HT-29 (cell line): Measurements from ENCODE around the gene PRKAR2A. TPM values are rescaled to one million over a fixed set of nuclear protein-coding genes. Genes with fewer than 3 reads are reported as not detected.
"Not testable (repeated sequence)": the region's sequence is repeated elsewhere in the genome, so short reads cannot be mapped to it uniquely, and the experiment has no call there.

Experiments
- DNase-seq: peaks from one replicate; pipeline ENCODE4 v3.0.0-alpha.2; 2015; ENCODE audit warnings: low spot score
- total RNA-seq: library from RNA; depleted of rRNA; stranded (reverse); fragments of >200 nt; shearing (Covaris generic); gene quantifications from 2 replicates; pipeline ENCODE4 v1.2.3, GENCODE V29; 2014

Gene PRKAR2A
- total RNA-seq, 1 experiment from 2014 or later = 54.9 TPM

DNA sequence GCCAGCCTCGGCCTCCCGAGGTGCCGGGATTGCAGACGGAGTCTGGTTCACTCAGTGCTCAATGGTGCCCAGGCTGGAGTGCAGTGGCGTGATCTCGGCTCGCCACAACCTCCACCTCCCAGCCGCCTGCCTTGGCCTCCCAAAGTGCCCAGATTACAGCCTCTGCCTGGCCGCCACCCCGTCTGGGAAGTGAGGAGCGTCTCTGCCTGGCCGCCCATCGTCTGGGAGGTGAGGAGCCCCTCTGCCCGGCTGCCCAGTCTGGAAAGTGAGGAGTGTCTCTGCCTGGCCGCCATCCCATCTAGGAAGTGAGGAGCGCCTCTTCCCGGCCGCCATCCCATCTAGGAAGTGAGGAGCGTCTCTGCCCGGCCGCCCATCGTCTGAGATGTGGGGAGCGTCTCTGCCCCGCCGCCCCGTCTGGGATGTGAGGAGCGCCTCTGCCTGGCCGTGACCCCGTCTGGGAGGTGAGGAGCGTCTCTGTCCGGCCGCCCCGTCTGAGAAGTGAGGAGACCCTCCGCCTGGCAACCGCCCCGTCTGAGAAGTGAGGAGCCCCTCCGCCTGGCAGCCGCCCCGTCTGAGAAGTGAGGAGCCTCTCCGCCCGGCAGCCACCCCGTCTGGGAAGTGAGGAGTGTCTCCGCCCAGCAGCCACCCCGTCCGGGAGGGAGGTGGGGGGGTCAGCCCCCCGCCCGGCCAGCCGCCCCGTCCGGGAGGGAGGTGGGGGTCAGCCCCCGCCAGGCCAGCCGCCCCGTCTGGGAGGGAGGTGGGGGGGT, 113.7 kb downstream of the PRKAR2A start:
- DNase-seq = not testable (repeated sequence)

DNA sequence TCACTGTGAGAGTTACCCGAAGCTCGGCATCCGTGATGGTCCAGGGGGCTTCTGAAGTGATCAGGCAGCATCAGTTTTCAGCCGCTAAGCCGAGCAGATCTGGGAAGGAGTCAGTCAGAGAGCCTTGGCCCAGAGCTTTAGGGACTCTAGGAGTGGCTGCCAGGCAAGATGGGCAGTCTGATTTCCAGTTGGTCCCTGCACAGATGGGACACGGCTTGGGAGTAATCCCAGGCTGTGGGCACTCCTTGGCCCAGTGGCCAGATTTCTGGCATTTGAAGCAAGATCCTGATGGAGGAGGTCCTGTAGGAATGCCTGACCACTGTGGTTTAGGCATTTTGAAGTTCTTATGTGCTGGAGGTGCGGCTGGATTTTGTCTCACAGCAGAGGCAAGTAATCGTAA, 120.2 kb downstream of the PRKAR2A start:
- no peak for DNase-seq

DNA sequence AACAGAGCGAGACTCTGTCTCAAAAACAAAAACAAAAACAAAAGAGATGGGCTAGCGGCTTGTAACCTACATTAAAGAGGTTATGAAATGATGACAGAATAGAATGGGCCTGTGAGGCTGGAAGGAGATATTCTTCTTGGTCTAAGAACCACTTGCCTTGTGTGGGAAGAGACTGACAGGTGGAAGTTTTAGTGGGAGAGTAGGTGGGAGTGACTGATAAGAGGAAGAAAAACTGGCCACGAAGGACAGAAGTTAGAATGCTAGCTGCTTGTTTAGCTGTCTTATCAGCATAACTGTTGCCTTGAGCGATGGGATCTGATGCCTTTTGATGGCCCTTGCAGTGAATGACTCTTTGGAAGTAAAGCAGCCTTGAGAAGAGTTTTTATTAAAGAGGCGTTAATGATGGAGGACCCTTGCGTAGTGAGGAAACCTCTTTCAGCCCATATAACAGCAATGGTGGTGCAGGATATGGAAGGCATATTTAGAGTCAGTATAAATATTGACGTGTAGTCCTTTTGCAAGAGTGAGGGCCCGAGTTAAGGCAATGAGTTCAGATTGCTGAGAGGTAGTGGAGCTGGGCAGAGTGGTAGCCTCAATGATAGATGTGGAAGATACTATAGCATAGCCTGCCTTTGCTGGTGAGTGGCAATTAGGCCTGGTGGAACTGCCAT, 122.4 kb downstream of the PRKAR2A start:
- not testable (repeated sequence) for DNase-seq

DNA sequence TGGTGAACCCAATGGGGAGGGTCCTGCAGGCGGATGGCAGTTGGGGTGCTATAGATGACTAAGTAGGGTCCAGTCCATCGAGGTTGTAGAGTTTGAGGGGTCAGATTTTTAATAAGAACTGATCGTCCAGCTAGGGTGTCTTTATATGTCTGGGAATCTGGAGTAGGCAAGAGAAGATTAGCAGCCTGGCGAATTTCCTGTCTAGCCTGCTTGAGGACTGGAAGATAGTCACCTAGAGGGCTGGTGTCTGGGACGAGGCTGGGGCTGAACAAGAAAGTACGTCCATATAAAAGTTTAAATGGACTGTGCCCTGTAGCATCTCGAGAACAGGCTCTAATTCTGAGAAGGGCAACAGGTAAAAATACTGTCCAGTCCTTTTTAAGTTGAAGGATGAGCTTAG, 123.9 kb downstream of the PRKAR2A start:
- DNase-seq = no peak

DNA sequence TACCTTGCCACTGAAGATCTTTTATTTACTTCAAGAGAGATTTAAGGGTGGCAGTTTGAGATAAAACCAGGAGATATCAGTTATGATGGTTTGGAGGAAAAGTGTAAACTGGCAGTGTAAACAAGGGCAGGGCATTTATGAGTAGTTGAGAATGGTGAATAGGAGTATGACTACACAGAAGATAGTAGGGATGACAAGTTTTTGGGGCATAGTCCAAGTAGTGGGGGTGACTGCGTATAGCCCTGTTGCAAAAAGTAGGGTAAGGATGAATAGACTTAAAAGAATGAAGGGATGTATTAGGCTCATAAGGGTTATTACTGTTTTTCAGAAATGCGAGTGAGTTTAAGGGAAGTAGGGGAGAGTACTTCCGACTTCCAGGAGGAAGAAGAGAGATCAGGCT, 124.4 kb downstream of the PRKAR2A start:
- DNase-seq = not testable (repeated sequence)

DNA sequence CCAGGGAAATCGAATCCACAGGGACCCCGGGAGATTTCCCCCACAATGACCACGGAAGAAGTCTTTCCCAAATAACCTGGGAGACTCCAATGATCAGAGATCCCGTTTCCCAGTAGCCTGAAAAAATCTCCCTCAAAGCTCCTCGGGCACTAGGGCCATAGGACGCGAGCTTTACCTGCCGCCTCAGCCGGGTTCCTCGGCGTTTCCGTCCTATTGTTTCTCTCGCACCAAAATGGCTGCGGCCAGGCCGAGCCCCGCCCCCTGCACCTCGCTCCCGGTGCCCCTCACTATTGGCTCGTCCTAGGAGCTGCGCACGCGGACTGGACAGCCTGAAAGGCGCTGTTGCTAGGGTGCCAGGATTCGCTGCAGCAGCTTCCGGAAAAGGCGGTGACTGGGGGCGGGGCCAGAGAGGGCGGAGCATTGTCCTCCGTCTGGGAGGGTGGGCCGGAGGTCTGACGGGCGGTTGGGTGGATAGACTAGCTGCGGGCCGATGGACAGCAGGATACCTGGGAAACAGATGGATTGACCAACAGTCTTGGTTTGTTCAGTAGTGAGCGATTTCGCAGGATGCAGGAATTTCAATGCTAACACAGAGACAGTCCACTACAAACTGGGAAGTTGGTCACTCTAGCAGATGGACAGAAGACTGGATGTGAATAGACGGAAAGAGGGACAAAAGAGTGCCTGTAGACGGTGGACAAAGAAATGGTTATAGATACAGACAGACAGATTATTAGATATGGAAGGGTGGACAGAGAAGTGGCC, 130.5 kb downstream of the PRKAR2A start, which contains the start of gene IP6K2:
IP6K2 (minus strand) TSS at position 240 of the 765 bp plus-strand sequence. CDS start 21,930 bp downstream, outside the sequence.
- DNase-seq = peak; percentile 96

DNA sequence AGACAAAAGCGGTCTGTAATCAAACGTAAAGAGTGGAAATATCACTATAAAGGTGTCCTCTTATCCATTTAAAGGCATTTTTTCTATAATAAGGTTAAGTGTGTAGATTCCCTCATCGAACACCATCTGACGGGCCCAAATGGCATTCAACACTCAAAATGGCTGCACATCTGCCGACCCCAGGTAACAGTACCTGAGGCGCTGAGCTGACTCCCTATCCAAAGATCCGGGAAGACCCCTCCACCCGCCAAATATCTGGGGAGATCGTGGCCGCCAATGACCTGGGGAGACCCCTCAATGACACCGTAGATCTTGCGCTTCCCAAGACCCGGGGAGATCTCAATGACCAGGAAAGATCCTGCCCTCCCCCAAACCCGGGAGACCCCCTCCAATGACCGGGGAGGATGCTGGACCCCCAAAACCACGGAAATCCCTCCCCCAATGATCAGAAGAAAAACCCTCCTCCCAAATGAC, 131.1 kb downstream of the PRKAR2A start:
- DNase-seq = peak; percentile 25

DNA sequence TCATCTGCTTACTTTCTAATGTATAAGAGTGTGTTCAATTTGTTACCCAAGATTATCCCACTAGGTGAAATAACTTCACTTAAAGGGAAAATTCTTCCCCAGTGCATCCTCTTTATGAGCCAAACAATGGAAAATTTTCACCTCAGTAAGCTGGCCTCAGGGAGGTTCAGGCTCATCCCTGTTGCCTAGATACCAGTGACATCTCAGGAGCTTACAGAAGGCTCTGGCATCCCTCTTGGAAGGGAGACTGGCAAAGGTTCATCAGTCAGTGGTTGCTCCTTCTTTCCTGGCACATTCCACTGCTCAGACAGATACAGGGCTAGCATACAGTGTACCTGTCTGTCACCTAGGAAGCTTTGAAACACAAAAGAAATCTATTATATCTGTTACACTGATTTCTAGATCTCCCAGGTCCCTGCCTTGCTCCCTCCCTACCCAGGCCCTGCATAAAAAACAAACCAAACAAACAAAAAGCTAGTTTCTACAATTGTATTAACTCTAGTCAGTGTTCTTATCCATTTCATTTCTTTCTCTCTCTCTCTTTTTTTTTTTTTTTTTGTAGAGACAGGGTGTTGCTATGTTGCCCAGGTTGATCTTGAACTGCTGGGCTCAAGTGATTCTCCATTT, 132.4 kb downstream of the PRKAR2A start:
- DNase-seq = no peak

DNA sequence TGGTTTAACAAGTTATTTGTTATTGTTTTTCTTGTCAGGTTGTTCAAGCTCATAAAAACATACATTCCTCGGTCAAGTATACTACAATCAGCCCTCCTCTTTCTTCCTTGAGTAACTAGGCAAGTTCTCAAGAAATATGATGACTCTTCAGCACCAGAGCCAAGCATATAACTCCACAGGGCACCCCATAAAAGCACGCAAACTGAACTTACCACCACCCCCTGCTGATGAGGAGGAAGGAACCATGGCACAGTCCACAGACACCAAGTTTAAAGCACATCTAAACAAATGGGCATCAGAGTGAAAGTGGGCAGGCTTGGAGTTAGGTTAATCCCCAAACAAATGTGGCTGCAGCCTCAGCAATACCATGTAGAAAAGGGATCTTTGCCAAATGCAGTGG, 135.9 kb downstream of the PRKAR2A start:
- DNase-seq = no peak

DNA sequence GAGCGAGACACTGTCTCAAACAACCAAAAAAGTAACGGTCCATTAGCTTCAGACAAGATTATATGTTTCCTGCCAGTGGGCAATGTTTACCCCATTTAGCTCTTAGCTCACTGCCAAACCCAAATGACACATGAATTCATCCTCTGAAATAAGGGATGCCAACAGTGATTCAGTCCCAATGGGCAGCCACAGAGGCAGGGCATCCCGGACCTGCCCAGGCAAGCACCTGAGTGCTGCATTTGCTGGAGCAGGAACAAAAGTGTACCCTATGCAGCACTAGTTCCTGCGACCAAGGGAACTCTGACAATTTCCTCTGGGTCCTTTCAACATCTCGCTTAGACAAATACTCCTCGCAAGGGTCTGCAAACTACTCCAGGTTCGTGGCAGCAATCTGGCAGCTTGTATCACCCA, 138.6 kb downstream of the PRKAR2A start:
- DNase-seq = no peak

DNA sequence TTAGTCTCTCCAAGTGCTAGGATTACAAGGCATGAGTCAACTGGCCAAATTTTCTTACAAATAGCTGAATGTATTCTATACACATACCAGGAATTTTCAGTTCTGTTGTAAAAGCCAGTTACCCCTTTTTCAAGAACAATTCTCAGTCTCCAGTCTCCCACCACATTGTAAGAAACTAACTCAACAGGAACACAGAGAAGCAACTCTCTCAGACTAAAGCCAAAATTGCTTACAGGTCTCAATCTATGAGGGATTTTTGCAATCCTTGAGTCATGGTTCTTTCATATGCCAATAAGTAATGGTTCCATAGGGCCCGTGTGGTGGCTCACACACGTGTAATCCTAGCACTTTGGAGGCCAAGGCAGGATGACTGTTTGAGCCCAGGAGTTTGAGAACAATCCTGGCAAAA, 139.2 kb downstream of the PRKAR2A start:
- DNase-seq = no peak

DNA sequence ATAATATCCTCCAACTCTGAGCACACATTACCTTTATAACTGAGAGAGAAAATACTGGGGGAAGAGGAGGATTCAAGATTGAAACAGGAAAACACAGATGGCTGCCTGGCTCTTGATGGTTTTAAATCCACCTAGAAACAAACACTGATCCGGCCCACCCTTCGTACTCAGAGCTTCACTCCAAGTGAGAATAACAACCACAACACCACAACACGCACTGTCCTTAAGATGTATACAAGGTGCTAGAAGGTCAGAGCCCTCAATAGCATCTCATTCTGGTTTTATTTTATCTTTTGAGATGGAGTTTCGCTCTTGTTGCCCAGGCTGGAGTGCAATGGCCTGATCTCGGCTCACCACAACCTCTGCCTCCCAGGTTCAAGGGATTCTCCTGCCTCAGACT, 140.5 kb downstream of the PRKAR2A start:
- DNase-seq = no peak

DNA sequence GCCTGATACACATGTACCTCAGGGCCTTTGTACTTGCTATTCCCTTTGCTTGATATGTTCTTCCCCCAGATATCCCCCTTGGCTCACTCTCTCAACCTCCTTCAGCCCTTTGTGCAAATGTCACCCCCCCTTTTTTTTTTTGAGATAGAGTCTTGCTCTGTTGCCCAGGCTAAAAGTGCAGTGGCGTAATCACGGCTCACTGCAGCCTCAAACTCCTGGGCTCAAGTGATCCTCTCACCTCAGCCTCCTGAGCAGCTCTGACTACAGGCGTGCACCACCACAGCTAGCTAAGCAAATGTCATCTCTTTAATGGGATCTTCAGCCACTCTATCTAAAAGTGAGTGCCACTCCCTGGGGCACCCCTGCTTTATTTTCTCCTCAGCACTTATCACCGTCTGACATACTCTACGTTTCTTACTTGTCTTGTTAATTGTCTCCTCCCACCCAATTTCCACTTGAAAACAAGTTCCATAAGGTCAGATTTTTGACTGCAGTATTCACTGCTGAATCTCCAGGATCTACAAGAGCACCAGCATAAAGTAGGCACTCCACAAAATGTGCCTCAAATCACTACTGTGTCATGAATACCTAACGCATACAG, 145.3 kb downstream of the PRKAR2A start:
- no peak for DNase-seq

DNA sequence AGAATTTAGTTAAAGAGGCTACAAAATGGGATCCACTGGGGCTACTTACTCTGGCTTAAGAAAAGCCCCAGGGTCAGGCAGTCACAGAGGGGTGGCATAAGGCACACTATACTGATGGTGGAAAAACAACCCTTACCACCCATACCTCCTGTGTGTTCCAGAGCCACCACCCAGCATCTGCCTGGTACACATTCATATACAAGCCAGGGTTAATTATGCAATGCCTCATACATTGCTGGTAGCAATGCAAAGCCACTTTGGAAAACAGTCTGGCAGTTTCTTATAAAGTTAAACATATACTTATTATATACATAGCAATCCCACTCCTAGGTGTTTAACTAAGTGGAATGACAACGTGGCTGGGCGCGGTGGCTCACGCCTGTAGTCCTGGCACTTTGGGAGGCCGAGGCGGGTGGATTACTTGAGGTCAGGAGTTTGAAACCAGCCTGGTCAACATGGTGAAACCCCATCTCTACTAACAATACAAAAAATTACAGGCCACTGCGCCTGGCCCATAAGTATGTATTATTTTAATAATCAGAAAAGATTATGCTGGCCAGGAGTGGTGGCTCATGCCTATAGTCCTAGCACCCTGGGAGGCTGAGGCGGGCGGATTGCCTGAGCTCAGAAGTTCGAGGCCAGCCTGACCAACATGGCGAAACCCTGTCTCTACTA, 146.8 kb downstream of the PRKAR2A start:
- no peak for DNase-seq

DNA sequence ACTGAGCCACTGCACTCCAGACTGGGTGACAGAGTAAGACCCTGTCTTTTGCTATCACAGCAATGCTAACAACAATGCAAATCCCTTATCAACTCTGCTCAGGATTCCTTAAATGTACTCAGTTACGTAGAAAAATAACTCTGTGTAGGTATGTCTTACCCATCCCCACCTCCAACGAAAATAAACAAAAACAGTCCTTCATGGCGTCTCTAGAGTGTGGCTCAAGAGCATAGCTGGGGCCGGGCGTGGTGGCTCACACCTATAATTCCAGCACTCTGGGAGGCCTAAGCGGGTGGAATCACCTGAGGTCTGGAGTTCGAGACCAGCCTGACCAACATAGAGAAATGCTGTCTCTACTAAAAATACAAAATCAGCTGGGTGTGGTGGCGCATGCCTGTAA, 148.8 kb downstream of the PRKAR2A start:
- DNase-seq = no peak

DNA sequence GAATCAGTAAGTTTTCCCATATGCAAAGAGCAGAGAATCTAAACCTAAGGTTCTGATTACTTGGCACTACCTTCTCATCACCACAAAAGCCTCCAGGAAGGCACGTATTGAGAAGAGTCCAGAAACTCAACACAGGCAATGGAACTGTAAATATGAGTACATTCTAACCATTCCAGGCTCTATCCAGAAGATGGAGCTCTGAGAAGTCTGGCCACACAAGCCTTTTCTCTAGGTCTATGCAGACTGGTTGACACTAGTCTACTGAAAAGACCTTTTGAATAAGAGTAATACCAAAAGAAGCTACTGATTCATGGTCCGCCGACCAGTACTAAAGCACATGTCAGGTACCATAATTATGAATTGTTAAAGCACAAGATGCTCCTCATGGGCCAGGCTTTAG, 149.7 kb downstream of the PRKAR2A start:
- DNase-seq = no peak

DNA sequence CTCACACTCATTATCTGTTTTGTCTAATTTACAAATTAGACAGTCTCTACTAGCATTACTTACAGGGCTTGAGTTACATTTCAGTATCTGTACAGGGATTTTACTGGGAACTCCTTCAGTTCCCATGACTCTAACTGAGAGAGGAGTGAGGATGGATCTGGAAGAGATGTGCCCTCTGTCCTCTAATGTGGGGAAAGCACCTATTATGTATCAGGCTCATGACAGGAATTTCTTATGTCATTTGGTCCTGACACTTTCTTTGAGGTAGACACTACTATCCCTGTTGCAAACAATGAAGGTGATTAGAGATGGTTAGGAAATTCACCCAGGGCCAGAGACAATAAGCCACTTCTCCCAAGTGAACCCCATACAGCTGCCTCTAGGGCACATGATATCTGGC, 151.1 kb downstream of the PRKAR2A start:
- no peak for DNase-seq
